ENCODE data around the gene SLC27A2. TPM values are rescaled to one million over a fixed set of nuclear protein-coding genes. Genes with fewer than 3 reads are reported as not detected.

Gene SLC27A2
- total RNA-seq, 6 donors from 2014 or later, result 0.66 to 18.2 (median 2.5) TPM

GRCh38 chr15:50143255-50143860, 38.6 kb upstream of the SLC27A2 start:
- no peak overlapping the region for H3K4me3 ChIP-seq
- 91 to 96% methylated on average over 2 of the region's 2 CpGs for WGBS, 2 donors
- H3K9me3 ChIP-seq, result no peaks in the 10 kb centered on the region
- TF ChIP-seq CTCF (IDR thresholded peaks at IDR 0.05) (no peak), EP300 (IDR thresholded peaks at IDR 0.05) (no peak), POLR2AphosphoS5 (IDR thresholded peaks at IDR 0.05) (no peak), POLR2A (IDR thresholded peaks at IDR 0.05) (no peak)
- H3K4me1 ChIP-seq, result no peaks in the 10 kb centered on the region
- no peaks in the 10 kb centered on the region for H3K27me3 ChIP-seq
- ATAC-seq (ENCODE audit: low FRiP score in 2 of 2), result no peak
- H3K36me3 ChIP-seq, result no peaks in the 10 kb centered on the region
- no peak overlapping the region for H3K27ac ChIP-seq
- no peak for DNase-seq

GRCh38 chr15:50144341-50145120, 37.5 kb upstream of the SLC27A2 start:
- TF ChIP-seq POLR2AphosphoS5 (IDR thresholded peaks at IDR 0.05) (no peak), POLR2A (IDR thresholded peaks at IDR 0.05) (no peak), CTCF (IDR thresholded peaks at IDR 0.05) (no peak), EP300 (IDR thresholded peaks at IDR 0.05) (no peak)
- Histone ChIP-seq H3K27me3 (no peaks in the 10 kb centered on the region), H3K36me3 (no peaks in the 10 kb centered on the region), H3K27ac (no peak overlapping the region), H3K9me3 (no peaks in the 10 kb centered on the region), H3K4me3 (no peak overlapping the region), H3K4me1 (no peaks in the 10 kb centered on the region)
- no peak for DNase-seq
- WGBS, 2 donors, result 71 to 76% methylated on average over 6 of the region's 6 CpGs
- ATAC-seq (ENCODE audit: low FRiP score in 2 of 2), result no peak

- TF ChIP-seq POLR2A (IDR thresholded peaks at IDR 0.05) (no peak), CTCF (IDR thresholded peaks at IDR 0.05) (peak; percentile 38 to 71 (median 60)), POLR2AphosphoS5 (IDR thresholded peaks at IDR 0.05) (no peak), EP300 (IDR thresholded peaks at IDR 0.05) (no peak)
- no peaks in the 10 kb centered on the region for H3K4me1 ChIP-seq
- H3K9me3 ChIP-seq, result no peaks in the 10 kb centered on the region
- ATAC-seq (ENCODE audit: low FRiP score in 2 of 2), result peak; percentile 66 to 88
- no peak for DNase-seq
- no peaks in the 10 kb centered on the region for H3K27me3 ChIP-seq
- WGBS, 2 donors, result 6 to 10% methylated on average over 2 of the region's 2 CpGs
- no peaks in the 10 kb centered on the region for H3K36me3 ChIP-seq
- no peak overlapping the region for H3K27ac ChIP-seq
- no peak overlapping the region for H3K4me3 ChIP-seq
Measured at GRCh38 chr15:50145451-50145872, 36.5 kb upstream of the SLC27A2 start.

GRCh38 chr15:50146632-50147031, 35.4 kb upstream of the SLC27A2 start:
- WGBS, 2 donors, result 78 to 83% methylated on average over 2 of the region's 2 CpGs
- DNase-seq (no peak), ATAC-seq (ENCODE audit: low FRiP score in 2 of 2) (peak in 1 of 2 donors; percentile 60)
- no peaks in the 10 kb centered on the region for H3K4me1 ChIP-seq
- H3K9me3 ChIP-seq, result no peaks in the 10 kb centered on the region
- H3K27ac ChIP-seq, result no peak overlapping the region
- no peak overlapping the region for H3K4me3 ChIP-seq
- H3K27me3 ChIP-seq, result no peaks in the 10 kb centered on the region
- no peaks in the 10 kb centered on the region for H3K36me3 ChIP-seq
- TF ChIP-seq CTCF (IDR thresholded peaks at IDR 0.05), result no peak
- TF ChIP-seq POLR2A (IDR thresholded peaks at IDR 0.05), result no peak
- no peak for TF ChIP-seq EP300 (IDR thresholded peaks at IDR 0.05)
- TF ChIP-seq POLR2AphosphoS5 (IDR thresholded peaks at IDR 0.05), result no peak
